T1000 (cell line): ENCODE results near the gene CELF2.
"Not testable (repeated sequence)": the region's sequence is repeated elsewhere in the genome, so short reads cannot be mapped to it uniquely, and the experiment has no call there.

Experiments used
- DNase-seq: peaks from one replicate; lab custom pipeline; 2025; ENCODE audit warnings: mixed read lengths; lab: John Stamatoyannopoulos, UW

Gene CELF2

GRCh38 chr10:11097686-11098085, 80.0 kb downstream of the CELF2 start:
- no peak for DNase-seq

- no peak for DNase-seq
Observed at GRCh38 chr10:11098666-11099065, 81.0 kb downstream of the CELF2 start.

GRCh38 chr10:11104772-11105675, 87.4 kb downstream of the CELF2 start:
- no peak for DNase-seq

GRCh38 chr10:11105676-11106004, 88.0 kb downstream of the CELF2 start:
- DNase-seq, result no peak

GRCh38 chr10:11106621-11107374, 89.1 kb downstream of the CELF2 start:
- DNase-seq, result no peak

- no peak for DNase-seq
Observed at GRCh38 chr10:11107948-11108347, 90.3 kb downstream of the CELF2 start.

GRCh38 chr10:11108356-11108755, 90.7 kb downstream of the CELF2 start:
- no peak for DNase-seq

GRCh38 chr10:11109590-11109989, 91.9 kb downstream of the CELF2 start:
- DNase-seq, result no peak

- DNase-seq, result no peak
Observed at GRCh38 chr10:11110539-11110938, 92.9 kb downstream of the CELF2 start.

- DNase-seq, result no peak
Observed at GRCh38 chr10:11111490-11111889, 93.8 kb downstream of the CELF2 start.

GRCh38 chr10:11112718-11113117, 95.0 kb downstream of the CELF2 start:
- DNase-seq, result peak; percentile 89

GRCh38 chr10:11113156-11113555, 95.5 kb downstream of the CELF2 start:
- DNase-seq, result no peak

- no peak for DNase-seq
Observed at GRCh38 chr10:11114269-11114668, 96.6 kb downstream of the CELF2 start.

- no peak for DNase-seq
Observed at GRCh38 chr10:11115337-11115736, 97.7 kb downstream of the CELF2 start.

- no peak for DNase-seq
Observed at GRCh38 chr10:11116361-11116760, 98.7 kb downstream of the CELF2 start.

- no peak for DNase-seq
Observed at GRCh38 chr10:11116817-11117216, 99.1 kb downstream of the CELF2 start.

GRCh38 chr10:11118686-11119085, 101.0 kb downstream of the CELF2 start:
- DNase-seq, result no peak

- DNase-seq, result no peak
Observed at GRCh38 chr10:11119843-11120242, 102.2 kb downstream of the CELF2 start.

GRCh38 chr10:11120711-11121110, 103.0 kb downstream of the CELF2 start:
- DNase-seq, result no peak

GRCh38 chr10:11123892-11124291, 106.2 kb downstream of the CELF2 start:
- DNase-seq, result not testable (repeated sequence)

- DNase-seq, result no peak
Observed at GRCh38 chr10:11125004-11125403, 107.3 kb downstream of the CELF2 start.

GRCh38 chr10:11127017-11127416, 109.3 kb downstream of the CELF2 start:
- DNase-seq, result not testable (repeated sequence)

GRCh38 chr10:11131112-11131639, 113.5 kb downstream of the CELF2 start:
- no peak for DNase-seq
